ENCODE data around the gene REXO1. TPM values are rescaled to one million over a fixed set of nuclear protein-coding genes. Genes with fewer than 3 reads are reported as not detected.

Gene REXO1
- polyA plus RNA-seq, 1 donor: 22.8 TPM

DNA sequence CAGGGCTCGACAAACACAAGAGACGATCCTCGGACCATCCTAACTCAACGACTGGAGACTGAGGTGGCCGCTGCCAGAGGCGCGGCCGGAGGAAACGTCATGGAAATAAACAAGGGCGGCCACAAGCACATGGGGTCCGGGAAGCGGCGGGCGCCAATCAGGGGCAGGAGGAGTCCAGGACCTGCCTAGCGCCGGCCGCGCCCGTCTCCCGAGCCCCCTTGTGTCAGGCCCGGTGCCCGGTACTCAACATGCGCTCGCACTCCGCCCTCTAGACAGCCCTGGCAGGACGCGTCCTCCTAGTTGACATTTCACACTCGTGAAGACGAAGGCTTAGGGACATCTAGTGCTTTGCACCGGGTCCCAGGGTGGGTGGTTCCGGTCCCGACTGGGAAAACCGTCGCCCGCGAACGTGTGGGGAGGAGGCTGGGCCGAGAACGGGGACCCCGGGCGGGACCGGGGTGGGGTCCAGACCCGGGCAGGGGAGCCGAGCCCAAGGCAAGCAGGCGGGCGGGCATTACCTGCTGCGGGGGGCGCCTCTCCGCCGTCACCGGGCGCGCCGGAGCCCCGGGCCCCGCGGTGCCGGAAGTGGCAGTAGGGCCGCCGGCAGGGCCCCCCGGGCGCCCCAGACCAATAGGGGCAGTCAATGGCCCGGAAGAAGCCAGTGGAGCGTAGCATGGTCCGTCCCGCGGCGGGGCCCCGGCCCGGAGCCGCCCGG is 442 bp downstream of the REXO1 start:
- DNase-seq (ENCODE audit: low read depth): no peak

DNA sequence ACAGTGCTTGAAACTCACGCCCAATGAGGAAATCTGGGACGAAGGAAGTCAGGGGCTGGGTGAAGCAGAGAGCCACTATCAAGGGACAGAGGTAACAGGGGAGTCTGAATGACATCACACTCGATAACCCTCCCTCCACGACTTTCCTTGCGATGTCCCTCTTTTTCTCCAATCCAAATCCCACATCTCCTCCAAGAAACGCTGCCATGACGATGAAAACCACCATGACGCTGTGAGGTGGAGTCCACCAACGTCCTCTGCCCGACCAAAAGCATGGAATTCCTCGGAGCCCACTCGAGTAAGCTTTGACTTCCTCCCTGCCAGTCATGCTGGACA is 967 bp downstream of the REXO1 start:
- DNase-seq (ENCODE audit: low read depth): no peak

DNA sequence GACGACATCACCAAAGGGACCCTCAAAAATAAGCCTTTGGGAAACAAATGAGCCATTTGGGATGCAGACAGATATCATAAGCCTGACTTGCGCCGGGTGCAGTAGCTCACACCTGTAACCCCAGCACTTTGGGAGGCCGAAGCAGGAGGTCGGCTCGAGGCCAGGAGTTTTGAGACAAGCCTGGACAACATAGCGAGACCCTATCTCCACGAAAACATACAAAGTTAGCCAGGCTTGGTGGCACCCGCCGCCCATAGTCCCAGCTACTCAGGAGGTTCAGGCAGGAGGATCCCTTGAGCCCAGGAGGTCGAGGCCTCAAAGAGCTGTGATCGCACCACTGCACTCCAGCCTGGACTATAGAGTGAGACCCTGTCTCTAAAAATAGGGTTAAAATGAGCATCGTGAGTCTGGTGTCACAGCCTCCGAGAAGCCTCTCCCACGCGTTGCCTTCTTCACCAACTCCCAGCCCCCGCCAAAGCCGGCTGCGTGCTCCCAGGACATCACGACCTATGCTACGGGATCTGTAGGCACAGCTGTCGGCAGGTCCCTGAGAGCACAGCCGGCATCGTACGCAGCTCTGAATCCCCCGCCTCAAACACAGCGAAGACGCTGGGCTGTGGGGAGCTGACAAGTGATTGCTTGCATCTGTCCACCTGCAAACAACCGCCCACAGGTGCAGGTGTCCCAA is 1.6 kb downstream of the REXO1 start:
- no peak for DNase-seq (ENCODE audit: low read depth)

DNA sequence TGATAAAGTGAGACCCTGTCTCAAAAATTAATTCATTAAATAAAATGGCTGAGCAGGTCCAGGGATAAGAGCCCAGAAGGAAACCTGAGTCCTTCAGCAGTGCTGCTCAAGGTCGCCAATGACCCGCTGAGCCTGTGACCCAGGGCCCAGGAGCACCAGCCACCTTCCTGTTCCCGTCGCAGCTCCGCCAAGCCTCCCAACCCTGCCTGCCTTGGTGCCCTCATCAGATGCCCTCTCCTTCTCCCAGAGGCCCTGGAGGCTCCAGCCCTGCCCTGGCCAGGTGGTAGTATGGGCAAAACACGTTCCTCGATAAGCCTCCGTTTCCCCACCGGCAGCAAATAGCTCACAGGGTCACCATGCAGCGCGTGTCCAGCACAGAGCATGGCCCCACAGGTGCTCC is 2.6 kb downstream of the REXO1 start:
- DNase-seq (ENCODE audit: low read depth): no peak

DNA sequence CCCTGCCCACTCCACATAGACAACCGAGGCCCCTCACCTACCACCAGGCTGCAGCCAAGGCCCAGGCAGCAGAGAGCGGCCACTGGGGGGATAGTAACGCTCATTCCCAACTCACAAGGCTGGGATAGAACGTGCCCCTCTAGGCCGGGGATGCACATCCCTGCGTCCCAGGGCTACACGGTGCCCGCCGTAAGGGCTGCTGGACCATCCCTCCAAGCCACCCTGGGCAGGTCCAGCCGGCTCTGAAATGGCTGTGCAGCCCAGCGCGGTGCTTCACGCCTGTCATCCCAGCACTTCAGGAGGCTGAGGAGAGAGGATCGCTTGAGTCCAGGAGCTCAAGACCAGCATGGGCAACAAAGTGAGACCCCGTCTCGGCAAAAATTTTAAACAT is 3.2 kb downstream of the REXO1 start:
- no peak for DNase-seq (ENCODE audit: low read depth)

DNA sequence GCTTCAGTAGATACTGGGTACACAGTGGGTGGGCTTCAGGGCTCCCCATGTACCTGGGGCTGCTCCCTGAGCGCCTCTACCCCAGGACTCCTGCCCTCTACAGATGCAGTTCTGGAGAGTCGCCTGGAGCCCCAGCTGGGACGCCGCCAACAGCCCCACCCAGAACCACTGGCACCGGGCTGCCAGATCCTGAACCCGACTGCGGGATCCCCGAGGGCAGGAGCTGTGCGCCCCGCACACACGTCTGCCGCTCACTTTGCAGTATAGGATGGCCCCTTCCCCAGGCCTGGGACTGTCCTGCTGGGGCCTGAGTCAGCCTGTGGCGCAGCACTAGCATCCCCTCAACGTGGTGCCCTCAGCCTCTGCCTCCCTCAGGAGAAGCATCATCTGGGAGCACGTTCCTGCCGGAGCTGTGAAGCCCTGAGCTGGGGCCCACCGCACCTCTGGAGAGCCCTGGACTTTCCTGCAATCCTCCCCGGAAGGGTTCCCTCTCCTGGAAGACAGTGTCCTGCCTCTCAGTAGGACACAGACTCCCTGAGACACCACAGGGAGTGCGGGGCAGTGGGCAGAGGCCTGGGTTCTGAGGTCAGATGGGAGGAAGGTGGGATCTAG is 3.7 kb downstream of the REXO1 start:
- DNase-seq (ENCODE audit: low read depth): no peak

DNA sequence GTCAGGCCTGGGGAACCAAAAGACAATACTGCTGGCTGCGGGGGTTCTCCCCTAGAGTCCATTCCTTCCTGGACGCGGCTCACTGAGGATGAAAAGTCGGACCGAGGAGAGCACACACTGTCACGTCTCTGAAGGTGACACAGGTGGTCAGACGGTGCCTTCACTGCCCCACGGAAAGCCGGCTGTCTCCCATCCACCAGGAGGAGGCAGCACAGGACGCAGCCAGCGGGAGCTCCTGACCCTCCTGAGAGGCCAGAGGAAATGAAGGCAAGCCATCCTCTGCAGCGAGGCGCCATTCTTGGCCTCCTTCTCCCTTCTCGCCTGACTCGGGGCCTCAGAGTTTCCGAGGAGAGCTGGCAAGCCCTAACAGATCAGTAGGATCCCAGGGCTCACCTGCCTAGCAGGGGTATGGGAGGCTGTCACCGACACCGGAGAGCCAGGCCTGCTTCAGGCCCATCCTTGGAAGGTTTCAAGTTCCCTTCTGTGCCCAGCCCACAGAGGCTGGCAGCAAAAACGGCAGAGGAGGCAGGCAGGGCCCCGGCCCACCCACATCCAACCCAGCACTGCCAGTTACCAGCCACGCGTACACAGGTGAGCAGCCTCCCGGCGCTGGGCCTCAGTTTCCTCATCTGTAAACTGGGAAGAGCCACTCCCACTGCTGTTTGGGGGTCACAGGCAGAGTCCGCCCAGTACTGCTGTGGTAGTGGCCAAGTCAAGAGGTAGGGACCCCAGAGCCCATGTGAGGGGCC is 4.5 kb downstream of the REXO1 start:
- no peak for DNase-seq (ENCODE audit: low read depth)

DNA sequence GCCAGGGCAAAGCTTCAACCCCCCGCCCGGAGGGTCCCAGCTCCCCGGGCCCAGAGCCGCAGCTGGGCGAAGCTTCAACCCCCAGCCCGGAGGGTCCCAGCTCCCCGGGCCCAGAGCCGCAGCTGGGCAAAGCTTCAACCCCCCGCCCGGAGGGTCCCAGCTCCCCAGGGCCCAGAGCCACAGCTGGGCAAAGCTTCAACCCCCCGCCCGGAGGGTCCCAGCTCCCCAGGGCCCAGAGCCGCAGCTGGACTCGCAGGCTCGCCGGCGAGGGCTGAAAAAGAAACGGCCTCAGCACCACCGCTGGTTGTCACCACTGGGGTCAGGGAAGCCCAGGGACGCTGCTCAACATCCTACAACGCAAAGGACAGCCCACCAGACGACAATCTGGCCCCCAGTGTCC is 5.2 kb downstream of the REXO1 start:
- no peak for DNase-seq (ENCODE audit: low read depth)

DNA sequence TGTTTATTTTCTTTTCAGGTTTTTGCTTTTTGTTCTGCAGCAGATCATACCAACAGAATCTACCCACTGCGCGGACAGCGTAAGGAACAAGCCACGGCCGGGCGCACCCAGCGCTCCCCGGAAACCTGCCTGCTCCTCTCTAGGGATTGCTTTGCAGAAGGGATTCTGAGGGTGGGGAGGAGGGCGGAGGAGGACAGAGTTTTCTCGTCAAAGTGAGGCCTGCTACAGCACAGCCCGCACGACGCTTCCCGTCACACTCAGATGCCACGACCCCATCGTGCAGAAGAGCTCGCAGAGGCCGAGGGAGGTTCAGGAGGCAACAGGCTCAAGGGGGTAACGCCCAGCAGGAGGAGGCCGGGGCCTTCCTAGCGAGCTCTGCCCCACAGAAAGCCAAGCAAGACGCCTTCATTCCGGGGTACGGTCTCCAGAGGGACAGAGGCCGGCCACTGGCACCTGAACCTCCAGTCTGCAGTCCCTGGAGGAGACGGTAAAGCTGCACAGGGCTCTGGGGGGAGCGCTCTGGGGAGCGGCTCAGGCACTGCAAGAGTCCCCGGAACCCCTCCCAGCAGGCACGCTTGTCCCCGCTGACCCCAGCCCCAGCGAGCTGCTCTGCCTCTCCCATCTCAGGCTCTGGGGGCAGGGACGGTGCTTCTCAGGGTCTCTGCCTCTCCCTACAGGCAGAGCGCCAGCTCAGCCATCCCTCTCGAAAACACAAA is 6.9 kb downstream of the REXO1 start:
- no peak for DNase-seq (ENCODE audit: low read depth)

DNA sequence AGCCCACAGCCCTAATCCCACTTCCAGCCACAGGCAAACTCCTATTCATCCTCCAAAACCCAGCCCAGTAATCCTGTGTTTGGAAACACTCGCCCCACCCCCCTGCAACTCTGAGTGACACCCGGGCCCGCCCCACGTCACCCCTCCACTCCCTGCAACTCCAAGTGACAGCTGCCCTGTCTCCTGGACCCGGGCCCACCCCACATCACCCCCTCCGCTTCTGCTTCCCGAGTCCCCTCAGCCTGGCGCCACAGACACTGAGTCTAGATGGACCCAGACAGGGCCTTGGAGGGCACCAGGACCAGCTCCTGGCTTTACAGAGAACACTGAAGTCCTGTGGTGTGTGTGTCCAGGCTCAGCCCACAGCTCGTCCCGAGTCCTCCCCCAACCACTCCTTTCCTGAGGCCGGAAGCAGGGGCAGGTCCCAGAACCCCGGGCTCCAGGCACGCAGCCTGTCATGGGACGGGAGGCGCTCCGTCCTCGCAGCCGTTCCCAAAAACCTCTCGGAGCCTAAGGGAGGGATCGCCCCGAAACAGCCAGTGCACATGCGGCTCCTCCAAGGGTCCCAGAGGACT is 7.7 kb downstream of the REXO1 start:
- no peak for DNase-seq (ENCODE audit: low read depth)

DNA sequence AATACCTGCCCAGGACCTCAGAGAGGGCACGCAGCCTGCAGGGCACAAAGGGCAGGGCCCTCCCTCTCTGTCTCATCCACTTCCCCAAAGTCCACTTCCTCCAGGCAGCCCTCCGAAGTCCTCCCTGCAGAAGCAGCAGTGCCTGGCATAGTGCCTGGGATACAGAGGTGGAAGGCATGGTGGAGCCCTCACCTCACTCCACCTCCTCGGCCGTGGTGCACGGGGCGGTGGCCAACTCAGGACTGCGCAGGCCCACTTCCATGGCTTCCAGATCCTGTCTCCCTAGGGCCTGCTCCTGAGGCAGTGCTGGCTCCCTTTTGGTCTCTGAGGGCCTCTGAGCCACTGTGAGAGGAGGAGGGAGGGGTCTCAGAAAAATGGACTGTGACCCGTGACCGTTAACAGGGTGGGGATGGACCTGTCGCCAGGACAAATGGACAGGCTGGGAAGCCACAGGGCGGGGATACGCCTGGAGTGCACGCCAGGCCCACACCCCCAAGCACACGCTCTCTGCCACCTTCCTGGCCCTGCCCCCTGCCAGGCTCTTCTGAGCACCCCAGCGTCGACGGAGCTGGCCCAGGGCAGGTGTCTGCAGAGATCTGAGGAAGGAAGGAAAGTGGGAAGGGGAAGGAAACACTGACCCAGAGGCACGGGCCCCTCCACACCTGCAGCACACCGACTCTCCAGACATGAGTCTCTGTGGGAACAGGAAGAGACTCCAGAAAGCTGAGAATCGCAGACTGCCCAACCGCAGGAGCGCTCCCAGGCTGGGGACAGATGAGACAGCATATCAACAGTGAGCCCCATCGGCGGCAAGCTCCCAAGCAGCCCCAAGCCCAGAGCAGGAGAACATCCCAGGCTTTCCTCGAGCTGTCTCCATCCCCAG is 8.4 kb downstream of the REXO1 start:
- no peak for DNase-seq (ENCODE audit: low read depth)

DNA sequence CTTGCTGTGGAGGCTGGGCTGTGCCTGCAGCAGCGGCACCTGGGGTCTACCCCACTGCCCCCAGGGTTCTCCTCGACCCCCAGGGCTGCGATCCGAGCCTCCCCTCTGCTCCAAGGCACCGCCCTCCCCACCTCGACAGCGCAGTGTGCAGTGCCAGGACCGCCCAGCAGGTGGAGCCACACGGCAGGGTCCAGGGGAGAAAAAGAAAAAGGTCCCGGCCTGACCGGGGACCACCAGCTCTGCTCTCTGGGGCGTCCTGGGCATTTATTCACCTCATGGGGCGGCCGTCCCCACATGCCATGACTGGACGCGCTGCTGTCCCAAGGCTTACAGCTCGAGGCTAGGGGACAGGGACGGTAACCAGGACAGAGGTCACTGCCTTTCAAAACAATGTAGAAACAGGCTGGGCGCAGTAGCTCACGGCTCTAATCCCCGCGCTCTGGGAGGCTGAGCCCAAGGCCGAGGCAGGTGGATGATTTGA is 10.6 kb downstream of the REXO1 start:
- DNase-seq (ENCODE audit: low read depth): no peak

DNA sequence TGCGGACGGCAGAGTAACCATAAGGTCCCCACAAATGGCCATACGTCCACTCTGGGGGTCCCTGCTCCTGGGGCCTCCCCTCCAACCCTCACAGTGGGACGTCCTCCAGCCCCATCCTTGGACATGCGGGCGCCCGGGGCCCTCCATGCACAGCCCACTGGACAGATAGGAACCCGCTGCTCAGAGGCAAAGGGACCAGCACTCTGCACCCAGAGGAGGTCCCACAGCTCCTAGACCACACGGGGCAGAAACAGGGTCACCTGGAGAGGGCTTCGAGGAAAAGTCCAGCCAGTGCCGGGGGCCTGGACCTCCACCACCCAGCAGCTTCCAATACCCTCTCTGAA is 11.1 kb downstream of the REXO1 start:
- no peak for DNase-seq (ENCODE audit: low read depth)

DNA sequence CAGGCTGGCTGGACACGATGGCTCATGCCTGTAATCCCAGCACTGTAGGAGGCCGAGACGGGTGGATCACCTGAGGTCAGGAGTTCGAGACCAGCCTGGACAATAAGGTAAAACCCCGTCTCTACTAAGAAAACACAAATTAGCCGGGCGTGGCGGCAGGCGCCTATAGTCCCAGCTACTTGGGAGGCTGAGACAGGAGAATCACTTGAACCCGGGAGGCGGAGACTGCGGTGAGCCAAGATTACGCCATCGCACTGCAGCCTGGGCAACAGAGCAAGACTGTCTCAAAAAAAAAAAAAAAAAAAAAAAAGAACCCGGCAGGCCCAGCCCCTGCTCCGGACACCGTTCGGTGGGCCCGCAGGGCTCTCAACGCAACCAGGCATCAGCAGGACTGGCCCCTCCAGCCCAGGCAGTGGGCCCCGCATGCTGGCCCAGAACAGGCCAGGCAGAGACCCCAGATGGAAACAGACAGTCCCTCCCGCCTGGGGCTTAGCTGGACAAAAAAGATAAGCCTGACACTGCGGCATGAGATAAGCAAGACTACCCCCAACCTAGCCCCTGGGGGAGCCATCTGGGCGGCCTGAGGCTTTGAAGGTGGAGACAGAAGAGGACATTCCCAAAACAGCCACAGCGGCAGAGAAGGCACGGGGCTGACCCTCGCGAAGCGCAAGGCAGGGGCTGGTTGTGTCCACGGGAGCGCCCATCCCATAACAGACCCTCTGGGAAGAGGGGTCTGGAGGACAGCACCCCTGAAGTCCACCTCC is 11.6 kb downstream of the REXO1 start:
- no peak for DNase-seq (ENCODE audit: low read depth)

DNA sequence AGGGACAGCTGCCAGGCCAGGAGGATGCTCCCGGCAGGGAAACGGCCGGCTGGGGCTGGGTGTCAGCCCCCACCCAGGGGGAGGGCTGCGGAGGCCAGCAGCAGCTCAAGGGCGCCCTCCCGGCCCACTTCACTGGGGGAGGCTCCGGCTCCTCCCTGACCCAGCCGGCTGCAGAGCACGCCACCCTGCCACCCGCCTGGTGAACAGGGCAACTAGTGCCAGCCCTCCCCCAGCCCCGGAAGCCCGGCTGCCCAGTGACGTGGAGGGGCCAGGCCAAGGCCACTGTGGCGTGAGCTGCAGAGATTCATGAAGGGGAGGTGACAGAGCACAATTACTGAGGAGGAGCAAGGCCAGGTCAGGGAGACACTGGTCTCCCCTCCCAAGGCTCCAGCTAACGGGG is 14.7 kb downstream of the REXO1 start:
- no peak for DNase-seq (ENCODE audit: low read depth)

DNA sequence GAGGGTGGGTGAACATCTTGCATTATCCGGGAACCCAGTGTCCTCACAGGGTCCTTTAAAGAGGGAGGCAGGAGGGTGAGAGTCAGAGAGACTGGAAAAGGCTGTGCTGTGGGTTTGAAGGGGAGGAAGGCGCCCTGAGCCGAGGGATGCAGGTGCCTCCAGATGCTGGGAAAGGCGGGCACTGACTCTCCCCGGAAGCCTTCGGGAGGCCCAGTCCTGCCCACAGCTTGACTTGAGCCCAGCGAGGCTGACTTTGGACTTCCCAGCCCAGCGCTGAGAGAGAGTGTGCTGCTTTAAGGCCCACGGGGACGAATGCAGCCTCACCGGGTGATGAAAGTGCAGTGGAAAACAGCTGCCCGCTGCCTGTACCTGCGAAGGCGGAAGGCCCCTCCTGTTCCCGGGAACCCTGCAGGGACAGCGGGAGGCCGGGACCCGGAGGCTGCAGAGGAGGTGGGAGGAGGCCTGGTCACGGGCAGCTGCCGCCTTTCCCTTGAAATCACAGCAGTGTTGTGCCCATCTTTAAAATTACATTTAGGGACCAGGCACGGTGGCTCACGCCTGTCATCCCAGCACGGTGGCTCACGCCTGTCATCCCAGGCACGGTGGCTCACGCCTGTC is 16.1 kb downstream of the REXO1 start:
- DNase-seq (ENCODE audit: low read depth): no peak

DNA sequence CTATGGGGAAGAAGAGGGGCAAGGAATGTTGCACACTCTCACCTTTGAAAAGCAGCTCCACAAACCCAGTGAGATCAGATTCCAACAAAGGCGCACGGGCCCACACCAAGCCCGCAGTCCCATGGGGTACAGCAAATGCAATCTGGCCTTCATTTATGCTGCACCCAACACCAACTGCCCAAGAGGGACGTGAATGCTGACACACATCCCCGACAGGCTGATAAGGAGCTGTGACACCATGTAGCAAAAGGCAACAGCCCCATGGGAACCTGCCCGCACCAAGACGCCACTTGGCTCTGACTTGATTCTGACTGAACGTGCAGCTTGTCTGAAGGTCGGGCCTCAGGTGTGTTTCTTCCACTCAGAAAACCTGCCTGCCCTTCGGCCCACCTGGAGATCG is 17.3 kb downstream of the REXO1 start:
- DNase-seq (ENCODE audit: low read depth): no peak

DNA sequence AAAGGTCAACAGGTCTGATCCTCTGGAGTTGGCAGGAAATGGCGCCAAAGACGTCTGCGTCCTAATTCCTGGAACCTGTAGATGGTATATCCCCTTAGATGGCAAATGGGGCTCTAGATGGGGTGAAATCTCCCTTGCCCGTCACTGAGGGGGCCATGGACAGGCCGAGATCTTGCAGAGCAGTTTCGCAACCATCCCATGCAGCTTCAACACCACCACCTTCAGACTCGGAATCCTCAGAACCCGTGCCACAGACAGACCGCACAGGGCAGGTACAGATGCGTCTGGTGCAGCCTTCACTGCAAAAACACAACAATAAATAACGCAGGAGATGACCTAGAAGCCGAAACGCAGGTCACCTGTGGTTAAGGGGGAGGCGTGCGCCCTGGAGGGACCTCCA is 17.7 kb downstream of the REXO1 start:
- DNase-seq (ENCODE audit: low read depth): no peak

DNA sequence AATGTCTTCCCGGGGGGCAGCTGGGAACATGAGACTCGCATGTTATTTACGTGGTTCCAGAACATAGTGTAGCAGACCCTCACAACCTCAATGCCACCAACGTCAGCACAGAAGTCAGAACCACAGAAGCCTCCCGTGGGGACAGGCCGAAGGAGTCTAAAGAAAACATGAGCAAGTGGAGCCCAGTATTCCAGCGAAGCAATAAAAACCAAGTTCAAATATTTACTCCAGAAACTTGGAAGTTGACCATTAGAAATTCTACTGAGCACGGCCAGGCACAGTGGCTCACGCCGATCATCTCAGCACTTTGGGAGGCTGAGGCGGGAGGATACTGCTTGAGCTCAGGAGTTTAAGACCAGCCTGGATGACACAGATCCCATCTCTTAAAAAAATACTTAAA is 18.3 kb downstream of the REXO1 start:
- no peak for DNase-seq (ENCODE audit: low read depth)

All from forelimb muscle (tissue), 1 donor.